HepG2 (cell line): ENCODE measurements around the gene IL32. TPM values are rescaled to one million over a fixed set of nuclear protein-coding genes. Genes with fewer than 3 reads are reported as not detected.

Experiments used
- DBP ChIP-seq: sonication (generic); formaldehyde crosslinking; IDR thresholded peaks from 2 replicates; pipeline ENCODE4 v1.4.0; 2020; ENCODE audit warnings: missing genetic modification reagents; ENCODE audit errors: not compliant biosample characterization
- DPF2 ChIP-seq: sonication (generic); formaldehyde crosslinking; IDR thresholded peaks from 2 replicates; pipeline ENCODE4 v1.4.0; 2020; ENCODE audit warnings: mild to moderate bottlenecking, low read depth, missing genetic modification reagents, borderline replicate concordance
- HBP1 ChIP-seq: IDR thresholded peaks from 2 replicates; pipeline ENCODE4 v1.6.1; 2016; ENCODE audit warnings: low read depth, control low read depth
- MLLT10 ChIP-seq: sonication (generic); formaldehyde crosslinking; IDR thresholded peaks from 2 replicates; pipeline ENCODE4 v1.4.0; 2020; ENCODE audit warnings: missing genetic modification reagents
- MTERF4 ChIP-seq: sonication (generic); formaldehyde crosslinking; IDR thresholded peaks from 2 replicates; pipeline ENCODE4 v1.8.0; 2023; ENCODE audit warnings: mild to moderate bottlenecking, missing genetic modification reagents
- NFYC ChIP-seq: IDR thresholded peaks from 2 replicates; pipeline ENCODE4 v1.6.1; 2016; ENCODE audit warnings: missing genetic modification reagents, missing compliant biosample characterization
- PAXIP1 ChIP-seq: sonication (generic); formaldehyde crosslinking; conservative IDR thresholded peaks from 2 replicates; pipeline ENCODE4 v1.4.0; 2020; ENCODE audit warnings: mild to moderate bottlenecking, missing genetic modification reagents, moderate library complexity
- PCBP1 ChIP-seq: fragments of 200-400 bp; formaldehyde crosslinking; IDR thresholded peaks from 2 replicates; pipeline ENCODE4 v1.6.1; 2017; ENCODE audit warnings: mild to moderate bottlenecking, low read depth, low read length, borderline replicate concordance
- PREB ChIP-seq: sonication (generic); formaldehyde crosslinking; IDR thresholded peaks from 2 replicates; pipeline ENCODE4 v1.4.0; 2020; ENCODE audit warnings: missing genetic modification reagents
- PTBP1 ChIP-seq: fragments of 200-400 bp; formaldehyde crosslinking; IDR thresholded peaks from 2 replicates; pipeline ENCODE4 v1.6.1; 2018; ENCODE audit warnings: low read length, low read depth; ENCODE audit not compliant: poor library complexity, severe bottlenecking
- RAD51 ChIP-seq: fragments of 450-650 bp; IDR thresholded peaks from 2 replicates; pipeline ENCODE4 v1.6.1; 2016; ENCODE audit warnings: borderline replicate concordance
- RBM22 ChIP-seq: fragments of 200-400 bp; formaldehyde crosslinking; optimal IDR thresholded peaks from 2 replicates; pipeline ENCODE3; 2017; ENCODE audit warnings: mild to moderate bottlenecking, low read length, moderate library complexity
- RELA ChIP-seq: sonication (generic); formaldehyde crosslinking; IDR thresholded peaks from 2 replicates; pipeline ENCODE4 v1.4.0; 2020; ENCODE audit warnings: missing genetic modification reagents
- RNF2 ChIP-seq: fragments of 450-650 bp; conservative IDR thresholded peaks from 2 replicates; pipeline ENCODE4 v1.6.1; 2016; ENCODE audit warnings: low read depth
- YEATS2 ChIP-seq: sonication (generic); formaldehyde crosslinking; IDR thresholded peaks from 2 replicates; pipeline ENCODE4 v1.4.0; 2020; ENCODE audit warnings: missing genetic modification reagents, borderline replicate concordance
- ZFP36L2 ChIP-seq: sonication (generic); formaldehyde crosslinking; IDR thresholded peaks from 2 replicates; pipeline ENCODE4 v1.4.0; 2020; ENCODE audit warnings: missing genetic modification reagents
- ZNF441 ChIP-seq: sonication (generic); formaldehyde crosslinking; IDR thresholded peaks from 2 replicates; pipeline ENCODE4 v1.7.0; 2021; ENCODE audit warnings: missing genetic modification reagents, borderline replicate concordance
- ZNF577 ChIP-seq: sonication (generic); formaldehyde crosslinking; IDR thresholded peaks from 2 replicates; pipeline ENCODE4 v1.4.0; 2020; ENCODE audit warnings: mild to moderate bottlenecking, low read depth, missing genetic modification reagents, borderline replicate concordance
- ZXDC ChIP-seq: sonication (generic); formaldehyde crosslinking; IDR thresholded peaks from 2 replicates; pipeline ENCODE4 v1.5.0; 2020; ENCODE audit warnings: mild to moderate bottlenecking, missing genetic modification reagents
- polyA plus RNA-seq, 8 experiments: library from polyadenylated mRNA; depleted of rRNA in 3 of 8; stranded (reverse) in 7 of 8; unstranded in 1 of 8; fragments of >200 nt; fragmentation: Illumina TruSeq in 4 of 8; extraction: Trizol in 4 of 8; gene quantifications; 2 replicates each; pipeline versions ENCODE4 v1.2.1 to v1.2.3, GENCODE V29; 2011 to 2016; ENCODE audit warnings: low read depth in 4 of 8, missing spikeins in 1 of 8, mixed read lengths in 1 of 8; ENCODE audit not compliant: insufficient read depth in 1 of 8
- total RNA-seq, 5 experiments: library from RNA; depleted of rRNA; stranded (reverse); fragments of >200 nt; fragmentation: Illumina TruSeq; extraction: Trizol; gene quantifications; 2 replicates each; pipeline ENCODE4 v1.2.3, GENCODE V29; 2016; ENCODE audit warnings: low read depth in 1 of 5

IL32 gene
- total and polyA plus RNA-seq, 2 of the 13 experiments (the other 11 are each of a cell fraction or from before 2014, with no cell fraction given): 115 to 165 TPM

GRCh38 chr16:3106205-3106928 is 40.9 kb downstream of the IL32 start (continued):
- TF ChIP-seq ZXDC (CRISPR knock-in tag) (no peak), MLLT10 (CRISPR knock-in tag) (no peak), HBP1 (CRISPR knock-in tag) (peak; percentile 81; the same call in 1 of the 2 replicates), PAXIP1 (CRISPR knock-in tag) (peak; percentile 36; the same call in 1 of the 2 replicates), DBP (no peak), ZNF577 (CRISPR knock-in tag) (no peak), DPF2 (no peak), ZFP36L2 (CRISPR knock-in tag) (no peak), RAD51 (no peak), PCBP1 (no peak), PTBP1 (no peak), ZNF441 (CRISPR knock-in tag) (no peak), RBM22 (no peak), MTERF4 (CRISPR knock-in tag) (no peak), RNF2 (no peak), PREB (CRISPR knock-in tag) (no peak), YEATS2 (CRISPR knock-in tag) (peak; percentile 88), NFYC (CRISPR knock-in tag) (peak; percentile 48), RELA (CRISPR knock-in tag) (no peak)
